GM23338 (cell line): ENCODE data around the gene PPP6R3. TPM values are rescaled to one million over a fixed set of nuclear protein-coding genes. Genes with fewer than 3 reads are reported as not detected.

Experiments used
- ATAC-seq: fragments of 200-7000 bp; cut with Tn5 transposase; 3 replicates; pipeline ENCODE4 v1.9.1; 2020
- DNase-seq: peaks from one replicate; pipeline ENCODE4 v3.0.0-alpha.2; 2015; ENCODE audit warnings: low spot score
- H2AFZ ChIP-seq: fragments of 200-600 bp; sonication (generic); 2 replicates; pipeline ENCODE4 v1.8.0; 2016; ENCODE audit warnings: antibody characterized with exemption, mild to moderate bottlenecking, moderate library complexity
- H3F3A ChIP-seq: fragments of 200-600 bp; sonication (generic); replicated peaks from 2 replicates; pipeline ENCODE4 v1.8.0; 2017; ENCODE audit warnings: antibody characterized with exemption, mixed run types, low read depth
- H3K27ac ChIP-seq: fragments of 200-600 bp; sonication (generic); 2 replicates; pipeline ENCODE4 v1.6.1; 2016; ENCODE audit warnings: low read depth
- H3K27me3 ChIP-seq: fragments of 200-600 bp; sonication (generic); 2 replicates; pipeline ENCODE4 v1.8.0; 2016; ENCODE audit warnings: mild to moderate bottlenecking, mixed run types, moderate library complexity; ENCODE audit not compliant: insufficient read depth
- H3K36me3 ChIP-seq: fragments of 200-600 bp; sonication (generic); 2 replicates; pipeline ENCODE4 v1.8.0; 2016; ENCODE audit warnings: mild to moderate bottlenecking; ENCODE audit not compliant: insufficient read depth
- H3K4me1 ChIP-seq: fragments of 200-600 bp; sonication (generic); 2 replicates; pipeline ENCODE4 v1.8.0; 2016; ENCODE audit warnings: mild to moderate bottlenecking, moderate library complexity; ENCODE audit not compliant: insufficient read depth
- H3K4me2 ChIP-seq: fragments of 200-600 bp; sonication (generic); 2 replicates; pipeline ENCODE4 v1.7.1; 2017; ENCODE audit warnings: mixed run types
- H3K4me3 ChIP-seq: fragments of 200-600 bp; sonication (generic); 2 replicates; pipeline ENCODE4 v1.6.1; 2016; ENCODE audit warnings: mixed run types
- H3K79me2 ChIP-seq: fragments of 200-600 bp; sonication (generic); replicated peaks from 2 replicates; pipeline ENCODE4 v1.8.0; 2017; ENCODE audit warnings: mild to moderate bottlenecking; ENCODE audit not compliant: insufficient read depth
- H3K9me2 ChIP-seq: fragments of 200-600 bp; sonication (generic); 2 replicates; pipeline ENCODE4 v1.8.0; 2017; ENCODE audit not compliant: insufficient read depth
- H4K20me1 ChIP-seq: fragments of 200-600 bp; sonication (generic); replicated peaks from 2 replicates; pipeline ENCODE4 v1.8.0; 2017; ENCODE audit warnings: mild to moderate bottlenecking; ENCODE audit not compliant: insufficient read depth
- H3K27ac Mint-ChIP-seq: 2 replicates; pipeline ENCODE4 v1.8.0; 2020; ENCODE audit warnings: inconsistent platforms, mild to moderate bottlenecking, moderate library complexity, mixed read lengths
- H3K27me3 Mint-ChIP-seq: 3 replicates; pipeline ENCODE4 v1.8.0; 2022; ENCODE audit warnings: low read depth, mild to moderate bottlenecking, moderate library complexity, mixed read lengths, inconsistent platforms; ENCODE audit not compliant: insufficient read depth, poor library complexity
- H3K36me3 Mint-ChIP-seq: 3 replicates; pipeline ENCODE4 v1.8.0; 2021; ENCODE audit warnings: low read depth, mild to moderate bottlenecking, inconsistent platforms, moderate library complexity, mixed read lengths
- H3K4me1 Mint-ChIP-seq: 3 replicates; pipeline ENCODE4 v1.8.0; 2020; ENCODE audit warnings: mild to moderate bottlenecking, inconsistent platforms, mixed read lengths
- H3K4me3 Mint-ChIP-seq: 3 replicates; pipeline ENCODE4 v1.8.0; 2021; ENCODE audit warnings: moderate library complexity, mild to moderate bottlenecking, inconsistent platforms, mixed read lengths
- H3K9me3 Mint-ChIP-seq: 3 replicates; pipeline ENCODE4 v1.8.0; 2020; ENCODE audit warnings: moderate library complexity, mild to moderate bottlenecking, inconsistent platforms, mixed read lengths
- REST ChIP-seq: IDR thresholded peaks from one replicate; pipeline ENCODE4 v1.6.1; 2018; ENCODE audit warnings: antibody characterized with exemption; ENCODE audit not compliant: unreplicated experiment
- STAT1 ChIP-seq: IDR thresholded peaks from one replicate; pipeline ENCODE4 v1.6.1; 2016; ENCODE audit warnings: antibody characterized with exemption; ENCODE audit not compliant: unreplicated experiment
- ZNF114 ChIP-seq: fragments of 250-450 bp; sonication (Bioruptor Pico); IDR thresholded peaks from 2 replicates; pipeline ENCODE4 v1.5.0; 2020; ENCODE audit warnings: mild to moderate bottlenecking, moderate library complexity
- ZNF331 ChIP-seq: fragments of 250-450 bp; sonication (Bioruptor Pico); IDR thresholded peaks from 2 replicates; pipeline ENCODE4 v1.5.0; 2020; ENCODE audit warnings: low read depth, mild to moderate bottlenecking, moderate library complexity
- ZNF462 ChIP-seq: fragments of 250-450 bp; sonication (Bioruptor Pico); IDR thresholded peaks from 2 replicates; pipeline ENCODE4 v1.5.0; 2020; ENCODE audit warnings: mild to moderate bottlenecking, moderate library complexity
- polyA plus RNA-seq: library from polyadenylated mRNA; unstranded; fragments of >200 nt; fragmentation: Nextera tagmentation; extraction: Ambion mirVana; gene quantifications from 2 replicates; pipeline ENCODE4 v1.2.1, GENCODE V29; 2016
- total RNA-seq: library from RNA; depleted of rRNA; stranded (reverse); fragments of >200 nt; shearing (Covaris generic); gene quantifications from 2 replicates; pipeline ENCODE4 v1.2.3, GENCODE V29; 2014

Gene PPP6R3
- total and polyA plus RNA-seq, 2 experiments from 2014 or later = 170 to 268 TPM

GRCh38 chr11:68500206-68500605, 39.7 kb downstream of the PPP6R3 start:
- DNase-seq (no peak), ATAC-seq (no peak)
- no peaks in the 10 kb centered on the region for H3K36me3 ChIP-seq
- no peak overlapping the region for H3K4me3 Mint-ChIP-seq
- no peak overlapping the region for H2AFZ ChIP-seq
- H3K79me2 ChIP-seq = peaks cover 100% of the 10 kb centered on the region
- no peaks in the 10 kb centered on the region for H3K9me2 ChIP-seq
- peaks cover 41% of the 10 kb centered on the region for H3K4me1 Mint-ChIP-seq
- peaks cover 31% of the 10 kb centered on the region for H3K4me1 ChIP-seq
- H3K9me3 Mint-ChIP-seq = no peaks in the 10 kb centered on the region; the same call in 2 of the 3 replicates
- H3K27me3 ChIP-seq = no peaks in the 10 kb centered on the region
- H3K36me3 Mint-ChIP-seq = peaks cover 6% of the 10 kb centered on the region; the same call in 1 of the 3 replicates
- H3K27ac ChIP-seq = no peak overlapping the region
- H3K4me3 ChIP-seq = no peak overlapping the region
- H3F3A ChIP-seq = no peaks in the 10 kb centered on the region; the same call in 1 of the 2 replicates
- TF ChIP-seq REST (no peak), STAT1 (no peak), ZNF114 (CRISPR knock-in tag) (no peak), ZNF331 (CRISPR knock-in tag) (no peak), ZNF462 (CRISPR knock-in tag) (no peak)
- peaks cover 94% of the 10 kb centered on the region for H4K20me1 ChIP-seq
- H3K4me2 ChIP-seq = no peak overlapping the region
- H3K27ac Mint-ChIP-seq = no peak overlapping the region
- peaks cover 6% of the 10 kb centered on the region for H3K27me3 Mint-ChIP-seq
